ENCODE measurements around the gene SERPINA10.
"Not testable (repeated sequence)": the region's sequence is repeated elsewhere in the genome, so short reads cannot be mapped to it uniquely, and the experiment has no call there.

The SERPINA10 gene

DNA sequence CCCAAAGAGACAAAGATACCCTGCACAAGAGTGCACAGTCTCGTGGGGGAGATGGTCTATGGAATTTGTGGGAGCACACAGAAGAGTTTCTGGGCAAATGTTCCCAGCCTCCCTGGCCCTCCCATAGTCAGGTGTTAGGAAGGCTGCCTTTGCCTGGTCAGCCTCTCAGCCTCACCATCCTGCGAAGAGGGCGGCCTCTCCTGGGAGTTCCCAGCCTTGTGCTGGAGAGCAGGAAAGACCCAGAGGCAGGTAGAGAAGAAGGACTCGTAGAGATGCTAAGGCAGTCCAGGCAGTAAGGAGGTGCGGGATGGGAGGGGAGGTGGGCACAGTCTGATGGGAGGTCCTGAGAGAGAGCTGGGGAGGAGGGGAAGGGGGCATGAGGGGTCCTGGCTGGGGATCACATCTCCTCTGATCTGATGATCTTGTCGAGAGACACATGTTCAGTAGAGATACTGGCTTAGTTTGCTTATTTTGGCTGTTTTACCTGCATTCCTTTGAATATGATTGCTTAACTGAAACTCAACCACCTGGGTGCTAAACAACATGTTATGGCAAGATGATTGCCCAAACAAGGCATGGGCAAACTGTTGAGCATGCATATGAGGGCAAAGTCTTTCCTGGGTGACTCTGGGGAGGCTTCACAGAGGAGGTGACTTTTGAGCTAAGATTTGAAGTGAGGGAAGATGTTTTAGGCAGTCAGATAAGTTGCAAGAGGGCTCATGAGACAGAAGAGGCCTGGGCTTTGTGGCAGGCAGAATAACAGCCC is 19.6 kb upstream of the SERPINA10 start:
- no peak for DNase-seq

DNA sequence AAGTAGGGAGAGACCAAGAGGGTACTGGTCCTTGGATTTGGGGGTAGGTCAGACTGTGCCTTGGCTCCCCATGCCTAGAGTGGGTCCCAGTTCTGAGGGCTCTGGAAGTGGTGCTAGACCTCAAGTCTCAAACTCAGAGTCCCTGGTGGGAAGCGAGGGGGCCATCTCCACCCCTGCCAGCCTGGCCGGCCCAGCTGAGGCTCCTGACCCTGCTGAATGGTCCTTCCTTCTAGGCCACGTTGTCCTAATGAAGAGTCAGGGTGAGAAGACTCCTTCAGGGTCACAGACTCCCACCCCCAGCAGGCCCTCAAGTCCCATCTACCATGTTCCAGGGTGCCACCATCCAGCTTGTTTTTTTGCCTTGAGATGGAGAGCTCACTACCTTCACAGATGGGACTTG is 17.2 kb upstream of the SERPINA10 start:
- no peak for DNase-seq

DNA sequence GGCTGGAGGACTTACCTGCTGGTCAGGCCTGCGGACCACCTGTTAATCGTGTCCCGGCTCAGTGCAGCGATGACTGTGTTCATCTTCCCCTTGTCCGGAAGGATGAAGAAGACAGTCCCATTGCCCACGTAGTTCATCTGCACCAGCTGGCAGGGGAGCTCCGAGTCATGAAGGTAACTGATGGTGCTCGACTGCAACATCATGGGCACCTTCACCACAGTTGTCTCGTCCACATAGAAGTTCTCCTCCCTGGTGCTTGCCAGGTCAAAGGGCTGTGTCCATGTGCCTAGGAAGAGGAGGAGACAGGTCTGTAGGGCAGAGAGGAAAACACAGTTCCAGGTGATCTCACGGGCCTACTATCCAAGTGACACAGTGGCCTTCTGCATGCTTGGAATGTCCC is 16.7 kb upstream of the SERPINA10 start:
- no peak for DNase-seq

DNA sequence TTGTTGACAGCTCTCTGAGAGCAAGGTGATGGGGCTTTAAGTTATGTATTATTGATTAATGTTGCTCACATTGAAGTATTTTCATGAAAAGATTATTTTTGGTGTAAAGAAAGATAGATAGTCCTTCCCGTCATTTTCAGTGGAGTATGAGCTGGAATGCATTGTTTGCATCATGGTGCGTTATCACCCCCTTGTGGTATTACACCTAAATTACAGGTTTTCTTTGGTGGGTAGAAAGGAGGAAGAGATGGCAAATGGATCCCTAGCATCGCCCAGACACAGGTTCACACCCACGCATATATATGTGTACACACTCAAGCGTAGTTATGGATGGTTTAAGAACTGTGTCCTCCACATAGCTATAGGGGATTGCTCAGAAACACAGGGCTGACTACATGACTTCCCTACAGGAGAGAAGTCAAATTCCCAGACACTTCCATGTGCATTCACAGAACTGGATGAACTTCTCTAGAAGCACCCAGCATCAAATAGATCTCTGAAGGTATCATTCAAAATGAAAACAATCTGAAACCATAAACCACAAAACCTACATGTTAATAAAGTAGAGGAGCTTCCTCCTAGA is 14.4 kb upstream of the SERPINA10 start:
- DNase-seq, result no peak

DNA sequence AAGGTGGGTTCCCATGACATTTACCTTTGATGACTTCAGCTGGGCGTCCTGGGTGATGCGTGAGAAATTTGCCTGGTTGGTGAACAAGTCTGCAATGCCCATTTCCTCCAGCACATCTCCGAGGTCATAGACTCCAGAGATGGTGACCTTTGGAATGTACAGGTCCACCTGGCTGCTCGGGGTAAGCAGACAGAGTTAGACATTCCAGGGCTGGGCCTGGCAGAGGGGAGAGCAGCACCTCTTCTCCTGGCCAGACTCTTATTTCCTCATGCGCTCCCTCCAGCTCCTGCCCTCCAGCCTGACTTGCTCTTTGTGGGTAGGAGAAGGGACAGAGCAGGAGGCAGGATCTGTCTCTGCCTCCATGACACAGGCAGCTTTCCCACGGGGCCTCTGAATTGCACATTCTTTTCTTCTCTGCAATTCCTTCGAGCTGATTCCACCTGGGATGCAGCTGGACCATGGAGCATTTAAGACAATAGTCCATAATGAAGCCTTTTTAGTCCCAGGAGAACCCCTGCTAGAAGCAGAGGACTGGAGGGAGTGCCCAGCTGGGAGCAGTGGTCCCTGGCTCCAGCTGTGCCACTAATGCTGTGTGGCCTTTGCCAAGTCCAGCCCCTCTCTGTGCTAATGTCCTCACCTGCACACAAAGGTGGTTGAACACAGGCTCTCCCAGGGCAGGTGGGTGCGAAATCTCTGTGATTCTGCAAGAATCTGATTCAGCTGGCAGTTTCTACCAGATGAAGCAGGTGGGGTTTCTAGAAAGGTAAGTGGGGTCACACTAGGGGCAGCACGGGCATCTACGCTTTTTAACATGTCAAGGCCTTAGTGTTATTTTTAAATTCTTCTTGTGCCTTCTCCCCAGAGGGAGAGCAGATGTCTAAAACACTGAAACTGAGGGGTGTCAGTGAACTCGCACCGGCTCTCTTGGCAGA is 13.2 kb upstream of the SERPINA10 start:
- DNase-seq, result no peak

DNA sequence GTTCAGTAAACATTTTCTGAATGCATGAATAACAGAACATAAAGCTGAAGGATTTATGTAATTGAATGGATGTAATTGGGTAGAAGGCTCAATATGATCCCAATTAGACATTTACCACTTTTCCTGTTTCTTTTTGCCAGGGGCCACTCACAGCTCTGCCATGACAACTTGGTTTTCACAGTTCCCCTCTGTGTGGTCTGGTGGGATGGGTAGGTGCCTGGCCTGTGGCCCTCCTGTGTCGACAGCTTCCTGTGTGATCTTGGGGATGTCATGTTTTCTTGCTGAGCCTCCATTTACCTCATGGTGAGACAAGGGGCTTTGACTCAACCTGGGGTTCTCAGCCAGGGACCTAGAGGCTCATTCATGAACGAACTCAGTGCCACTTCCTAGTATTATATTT is 12.6 kb upstream of the SERPINA10 start:
- no peak for DNase-seq

DNA sequence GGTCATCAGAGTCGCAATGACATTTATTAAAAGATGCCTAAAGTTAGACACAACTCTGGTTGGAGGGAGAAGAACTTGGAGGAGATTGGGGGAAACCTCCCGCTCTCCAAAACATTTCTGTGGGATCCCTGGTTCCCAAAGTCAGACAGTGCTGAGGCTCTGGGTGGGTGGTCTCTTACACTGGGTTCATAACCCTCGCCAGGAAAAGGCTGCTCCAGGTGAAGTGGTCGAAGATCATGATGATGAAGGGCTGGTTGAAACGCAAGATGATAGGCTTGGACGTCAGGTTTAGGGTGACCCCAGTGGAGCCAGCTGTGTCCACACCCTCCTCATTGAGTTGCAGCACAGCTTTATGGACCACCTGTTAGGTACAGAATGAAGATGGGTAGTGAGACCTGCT is 11.2 kb upstream of the SERPINA10 start:
- no peak for DNase-seq

DNA sequence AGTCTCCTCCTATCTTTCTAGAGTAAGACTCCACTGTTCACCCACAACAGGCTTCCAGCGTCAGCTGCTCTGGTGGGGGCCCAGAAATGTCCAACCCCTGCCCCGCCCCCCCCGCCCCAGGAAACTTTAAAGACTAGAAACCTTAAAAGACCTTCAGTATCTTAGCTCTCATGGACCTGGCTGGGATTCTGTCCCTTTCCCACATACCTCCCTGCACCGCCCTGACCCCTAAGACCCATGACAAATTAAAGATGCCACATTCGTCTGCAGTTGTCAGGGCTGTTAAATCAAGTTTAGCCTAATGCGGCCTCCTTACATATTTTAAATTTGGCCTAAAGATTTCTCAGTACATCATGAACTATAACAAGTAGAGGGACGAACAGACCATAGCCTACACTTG is 10.0 kb upstream of the SERPINA10 start:
- no peak for DNase-seq

DNA sequence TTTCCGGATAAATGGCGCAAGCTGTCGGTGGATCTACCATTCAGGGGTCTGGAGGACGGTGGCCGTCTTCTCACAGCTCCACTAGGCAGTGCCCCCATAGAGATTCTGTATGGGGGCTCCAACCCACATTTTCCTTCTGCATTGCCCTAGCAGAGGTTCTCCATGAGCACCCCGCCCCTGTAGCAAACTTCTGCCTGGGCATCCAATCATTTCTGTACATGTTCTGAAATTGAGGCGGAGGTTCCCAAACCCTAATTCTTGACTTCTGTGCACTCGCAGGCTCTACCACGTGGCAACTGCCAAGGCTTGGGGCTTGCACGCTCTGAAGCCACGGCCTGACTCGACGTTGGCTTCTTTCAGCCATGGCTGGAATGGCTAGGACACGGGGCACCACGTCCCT is 5.1 kb upstream of the SERPINA10 start:
- no peak for DNase-seq

DNA sequence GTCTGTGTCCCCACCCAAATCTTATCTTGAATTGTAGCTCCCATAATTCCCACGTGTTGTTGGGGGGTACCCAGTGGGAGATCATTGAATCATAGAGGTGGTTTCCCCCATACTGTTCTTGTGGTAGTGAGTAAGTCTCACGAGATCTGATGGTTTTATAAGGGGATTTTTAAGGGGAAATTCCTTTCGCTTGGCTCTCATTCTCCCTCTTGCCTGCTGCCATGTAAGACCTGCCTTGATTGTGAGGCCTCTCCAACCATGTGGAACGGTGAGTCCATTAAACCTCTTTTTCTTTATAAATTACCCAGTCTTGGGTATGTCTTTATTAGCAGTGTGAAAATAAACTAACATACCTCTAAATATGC is 3.1 kb upstream of the SERPINA10 start:
- not testable (repeated sequence) for DNase-seq

DNA sequence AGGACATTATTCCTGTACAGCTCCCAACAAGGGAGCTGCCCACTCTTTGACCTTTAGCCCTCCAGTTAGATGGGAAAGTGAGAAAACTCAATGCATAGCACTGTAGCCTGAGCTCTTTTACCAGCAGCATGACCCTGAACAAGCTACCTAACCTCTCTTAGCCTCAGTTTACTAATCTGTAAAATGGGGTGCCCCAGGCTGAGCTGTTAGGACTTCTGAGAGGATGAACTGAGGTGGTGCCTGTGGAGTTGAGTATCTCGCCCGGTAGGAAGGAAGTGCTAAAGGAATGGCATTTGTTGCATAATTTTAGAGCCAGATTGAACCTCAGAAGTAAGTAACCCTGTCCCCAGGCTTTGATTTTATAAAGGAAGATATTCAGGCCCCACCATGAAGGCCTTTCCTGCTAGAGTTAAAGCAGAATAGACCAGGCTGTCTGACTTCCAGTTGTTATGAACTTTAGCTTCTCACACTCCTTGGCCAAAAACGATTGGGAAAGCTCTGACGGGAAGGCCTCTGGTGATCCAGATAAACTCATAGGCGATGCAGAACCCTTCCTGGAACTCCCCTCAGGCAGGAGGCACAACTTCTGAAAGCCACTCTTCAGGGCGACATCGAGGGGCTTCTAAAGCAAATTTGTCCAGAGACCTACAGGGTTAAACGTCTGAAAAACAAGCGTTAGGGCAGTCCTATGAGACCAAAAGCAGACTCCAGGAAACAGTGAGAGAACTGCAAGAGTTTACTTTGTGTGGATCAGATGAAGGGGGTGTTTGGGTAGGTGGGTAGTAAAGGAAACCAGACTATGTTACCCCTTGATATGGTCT is 2.5 kb upstream of the SERPINA10 start:
- no peak for DNase-seq

DNA sequence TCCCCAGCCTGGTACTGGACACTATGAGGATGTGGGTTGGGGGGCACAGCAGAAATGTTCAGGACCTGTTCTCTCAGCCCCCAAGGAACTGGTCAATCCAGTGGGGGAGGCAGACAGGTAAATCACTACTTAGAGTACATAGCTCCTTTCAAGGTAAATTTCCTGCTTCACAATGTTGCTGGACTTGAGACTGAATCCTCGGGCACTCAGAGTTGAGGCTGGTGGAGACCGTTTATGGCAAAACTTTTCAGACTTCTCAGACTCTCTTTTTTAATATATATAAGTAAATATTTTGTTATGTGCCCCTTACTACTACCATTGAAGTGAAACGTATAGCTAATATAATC is 483 bp upstream of the SERPINA10 start:
- DNase-seq, result no peak

DNA sequence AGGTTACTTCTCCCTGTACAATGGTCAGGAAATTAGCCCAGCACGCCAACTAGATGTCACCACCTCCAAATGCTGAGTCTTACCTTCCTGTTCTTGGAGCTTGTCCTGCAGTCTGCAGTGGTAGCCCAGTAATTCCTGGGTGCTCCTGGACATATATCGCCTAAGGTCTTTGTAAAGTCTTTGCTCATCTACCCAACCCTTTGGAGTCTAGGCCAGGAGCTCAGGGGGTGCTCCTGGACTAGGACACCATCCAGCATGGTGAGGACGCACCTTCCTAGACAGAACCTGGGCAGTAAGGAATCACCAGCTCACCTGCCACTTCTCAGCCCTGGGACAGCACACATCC is 569 bp downstream of the SERPINA10 start:
- no peak for DNase-seq

DNA sequence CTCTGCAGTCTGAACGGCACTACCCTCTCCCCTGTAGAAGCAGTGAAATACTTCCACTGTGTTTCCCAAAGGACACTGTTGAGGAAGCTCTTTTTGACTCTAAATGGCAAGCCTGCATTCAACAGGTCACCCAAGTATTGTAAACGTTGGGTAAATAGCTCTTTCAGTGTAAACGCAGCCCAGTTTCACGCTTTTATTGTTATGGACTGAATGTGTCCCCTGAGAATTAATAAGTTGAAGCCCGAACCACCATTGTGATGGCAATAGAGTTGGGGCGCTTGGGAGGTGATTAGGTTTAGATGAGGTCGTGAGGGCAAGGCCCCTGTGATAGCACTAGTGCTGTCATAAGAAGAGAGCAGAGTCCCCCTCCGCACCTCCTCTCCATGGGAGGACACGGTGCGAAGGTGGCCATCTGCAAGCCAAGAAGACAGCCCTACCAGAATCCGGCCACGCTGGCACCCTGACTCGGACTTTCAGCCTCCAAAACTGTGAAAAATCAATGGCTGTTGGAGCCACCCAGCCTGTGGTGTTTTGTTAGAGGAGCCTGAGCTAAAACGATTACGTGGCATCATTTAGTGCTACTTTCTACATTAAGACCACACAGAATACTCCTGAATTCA is 1.1 kb downstream of the SERPINA10 start:
- no peak for DNase-seq

DNA sequence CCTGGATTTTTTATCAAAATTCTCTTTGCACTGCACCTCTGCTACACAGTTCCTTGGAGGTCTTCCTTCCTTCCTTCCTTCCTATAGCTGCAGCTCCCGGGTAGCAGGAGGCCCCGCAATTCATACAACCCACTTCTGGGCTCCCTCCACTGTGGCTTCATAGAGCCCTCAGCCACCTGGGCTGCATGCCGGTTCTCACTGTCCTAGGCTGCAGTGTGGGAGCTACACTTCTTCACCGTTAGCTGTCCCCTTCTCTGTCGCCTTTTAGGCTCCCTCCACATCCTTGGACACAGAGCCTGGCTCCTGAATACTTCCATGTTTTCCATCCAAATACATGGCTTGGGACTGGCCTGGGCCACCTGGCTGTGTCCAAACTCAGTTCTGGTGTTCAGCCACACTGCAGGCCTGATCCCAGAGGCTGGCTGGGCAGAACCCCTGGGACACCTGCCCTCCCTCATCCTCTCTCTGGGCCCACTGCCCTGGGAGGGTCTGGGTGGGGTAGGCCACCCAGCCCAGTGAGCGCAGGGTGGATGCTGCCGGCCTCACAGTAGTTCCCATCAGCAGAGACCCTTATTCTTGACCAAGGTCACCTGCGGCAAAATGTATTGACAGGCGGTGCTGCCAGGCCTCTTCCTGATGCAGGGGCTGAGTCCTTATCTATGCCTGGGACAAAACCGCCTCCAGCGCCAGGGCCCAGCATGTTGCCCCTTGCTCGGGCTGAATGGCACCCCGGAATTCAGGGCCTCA is 1.7 kb downstream of the SERPINA10 start:
- DNase-seq, result no peak

DNA sequence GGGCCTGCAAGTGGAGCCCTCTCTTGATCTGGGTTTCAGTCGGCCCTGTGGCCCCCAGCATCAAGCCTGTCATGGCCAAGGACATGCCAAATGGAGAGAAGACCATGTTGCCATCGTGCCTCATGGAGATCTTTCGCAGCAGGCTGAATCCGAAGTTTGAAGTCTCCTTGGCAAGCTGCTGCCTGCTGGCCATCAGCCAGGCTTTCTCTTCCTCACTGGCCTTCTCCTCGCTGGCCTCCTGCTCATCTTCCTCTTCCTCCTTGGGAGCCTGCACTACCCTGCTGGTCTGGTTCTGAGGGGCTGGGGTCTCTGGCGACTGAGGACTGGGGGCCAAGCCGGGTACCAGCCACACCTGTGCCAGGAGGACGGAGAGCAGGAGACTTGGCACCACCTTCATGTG is 2.9 kb downstream of the SERPINA10 start:
- no peak for DNase-seq

DNA sequence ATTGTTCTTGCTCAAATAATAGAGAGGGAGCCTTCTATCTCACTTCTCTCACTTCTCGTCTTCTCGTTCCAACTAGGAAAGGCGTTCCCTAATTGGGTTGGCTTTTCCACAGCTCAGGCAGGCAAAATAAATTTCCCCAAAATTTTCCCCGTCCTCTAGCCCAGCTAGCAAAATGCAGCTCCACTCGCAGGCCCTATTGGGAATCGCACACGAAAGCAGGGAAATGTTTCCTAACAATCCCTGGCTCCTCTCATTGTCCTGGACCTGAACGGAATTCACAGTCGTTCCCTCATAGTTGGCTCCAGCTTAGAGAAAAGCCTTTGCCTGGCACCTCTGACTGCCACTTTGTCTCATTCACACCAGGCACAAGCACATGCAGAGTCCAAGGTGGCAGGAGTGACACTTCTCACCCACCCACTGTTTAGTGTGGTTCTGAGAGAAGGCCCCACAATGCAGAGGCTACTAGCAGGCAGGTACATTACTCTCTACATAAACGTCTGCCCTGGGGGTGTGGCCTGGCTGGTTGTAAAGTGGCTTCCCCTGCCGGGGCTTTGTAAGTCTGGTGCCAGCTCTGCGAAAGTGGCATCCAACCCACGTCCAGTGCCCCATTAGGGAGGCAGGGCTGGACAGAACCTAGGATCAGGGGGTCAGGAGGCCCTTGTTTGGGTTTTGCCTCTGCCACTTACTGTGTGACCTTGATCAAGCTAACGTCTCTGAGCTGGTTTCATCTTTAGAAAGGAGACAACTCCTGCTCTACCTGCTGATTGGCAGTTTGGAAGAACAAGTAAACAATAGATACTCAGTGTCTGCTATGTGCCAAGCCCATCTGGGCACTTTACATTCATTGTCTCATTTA is 4.2 kb downstream of the SERPINA10 start:
- no peak for DNase-seq

DNA sequence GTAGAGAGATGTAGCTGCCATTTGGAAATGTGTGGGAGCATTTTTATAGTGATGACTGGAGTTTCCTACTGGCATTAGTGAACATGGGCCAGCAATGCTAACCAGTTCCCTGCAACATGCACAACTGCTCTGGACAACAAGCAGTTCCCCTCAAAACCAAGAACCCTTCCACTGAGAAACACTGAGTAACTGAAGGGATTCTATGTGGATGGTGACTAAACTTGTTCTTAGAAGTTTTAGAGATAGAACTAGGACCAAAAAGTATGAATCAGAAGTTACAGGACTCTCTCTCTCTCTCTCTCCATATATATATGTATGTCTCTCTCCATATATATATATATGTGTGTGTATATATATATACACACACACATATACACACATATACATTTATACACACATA is 7.9 kb downstream of the SERPINA10 start:
- no peak for DNase-seq

DNA sequence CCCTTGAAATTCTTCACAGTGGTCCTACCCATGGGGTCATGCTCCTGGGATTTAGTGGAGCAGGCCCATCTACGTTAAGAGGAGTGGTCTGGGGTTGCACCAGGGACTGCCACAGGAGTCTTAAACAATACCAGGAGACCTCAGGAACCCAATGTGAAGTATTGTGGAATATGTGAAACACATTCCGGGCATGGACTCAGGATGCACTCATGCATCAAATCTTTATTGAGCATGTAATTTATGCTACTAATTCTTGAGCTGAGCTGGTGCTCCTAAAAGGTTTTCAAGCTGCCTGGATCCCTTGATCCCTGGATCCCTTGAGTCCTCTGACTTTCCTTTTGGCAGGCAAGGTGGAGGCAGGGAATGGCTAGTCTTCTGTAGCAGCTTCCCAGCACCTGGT is 8.8 kb downstream of the SERPINA10 start:
- DNase-seq, result no peak

DNA sequence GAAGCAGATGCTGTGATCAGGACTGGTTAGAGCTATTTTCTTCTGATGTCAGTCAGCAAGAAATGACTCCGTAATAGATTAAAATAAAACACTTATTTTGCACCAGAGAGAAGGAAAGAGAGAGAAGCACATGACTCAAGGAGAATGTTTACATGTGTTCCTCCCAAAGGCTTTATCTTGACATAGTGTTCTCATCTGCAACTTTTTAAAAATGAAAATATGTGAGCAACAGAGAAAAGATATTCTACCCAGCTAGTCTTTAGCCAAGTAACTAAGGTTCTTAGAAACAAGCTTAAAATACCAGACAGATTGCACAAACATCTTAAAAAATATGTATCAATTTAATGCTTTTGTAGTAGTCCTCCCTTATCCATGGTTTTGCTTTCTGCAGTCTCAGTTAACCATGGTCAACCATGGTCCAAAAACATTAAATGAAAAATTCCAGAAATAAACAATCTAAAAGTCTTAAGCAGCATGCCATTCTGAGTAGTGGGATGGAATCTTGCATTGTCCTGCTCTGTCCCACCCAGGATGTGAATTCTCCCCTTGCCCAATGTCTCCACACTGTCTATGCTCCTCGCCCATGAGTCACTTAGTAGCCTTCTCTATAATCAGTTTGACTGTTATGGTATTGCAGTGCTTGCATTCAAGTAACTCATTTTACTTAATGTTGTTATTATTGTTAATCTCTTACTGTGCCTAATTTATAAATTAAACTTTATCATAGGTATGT is 9.9 kb downstream of the SERPINA10 start:
- DNase-seq, result no peak
